Measurements from ENCODE around the gene LRRC1.

Gene LRRC1

GRCh38 chr6:53818858-53819609 is 24.2 kb downstream of the LRRC1 start:
- no peak for DNase-seq

DNA sequence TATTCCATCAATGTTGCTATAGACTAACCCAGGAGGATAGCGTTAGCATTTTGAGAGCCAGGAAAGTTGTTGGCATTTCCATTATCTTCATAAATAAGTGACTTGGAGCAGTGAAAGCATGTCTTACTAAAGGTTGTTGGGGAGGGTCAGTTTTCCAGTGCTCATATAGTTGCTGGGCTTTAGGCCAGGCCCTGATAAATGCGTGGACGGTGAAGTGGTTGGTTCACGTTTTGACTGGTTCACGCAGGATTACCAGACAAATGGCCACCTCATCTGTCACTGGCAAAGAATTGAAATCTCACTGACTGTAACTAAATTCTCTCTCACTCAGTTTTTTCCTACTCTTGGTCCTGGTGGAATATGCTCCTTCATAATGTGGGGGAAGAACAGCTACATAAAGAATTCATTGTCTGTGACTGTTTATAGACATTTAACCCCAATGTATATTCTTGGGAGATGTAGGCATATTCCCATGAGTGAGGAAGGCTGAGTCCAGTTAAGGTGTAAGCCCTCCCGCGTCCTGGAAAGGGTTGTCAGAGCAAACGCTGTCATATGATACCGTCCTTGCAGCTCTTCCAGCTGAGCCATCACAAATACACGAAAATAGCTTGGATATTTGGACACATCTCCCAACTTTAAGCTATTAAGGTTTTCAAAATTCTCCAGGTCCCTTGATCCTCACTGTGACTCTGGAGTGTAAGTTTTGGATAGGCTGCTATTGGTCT is 27.8 kb downstream of the LRRC1 start:
- DNase-seq = no peak

- DNase-seq = no peak
Observed at GRCh38 chr6:53824714-53825113, 29.9 kb downstream of the LRRC1 start.

DNA sequence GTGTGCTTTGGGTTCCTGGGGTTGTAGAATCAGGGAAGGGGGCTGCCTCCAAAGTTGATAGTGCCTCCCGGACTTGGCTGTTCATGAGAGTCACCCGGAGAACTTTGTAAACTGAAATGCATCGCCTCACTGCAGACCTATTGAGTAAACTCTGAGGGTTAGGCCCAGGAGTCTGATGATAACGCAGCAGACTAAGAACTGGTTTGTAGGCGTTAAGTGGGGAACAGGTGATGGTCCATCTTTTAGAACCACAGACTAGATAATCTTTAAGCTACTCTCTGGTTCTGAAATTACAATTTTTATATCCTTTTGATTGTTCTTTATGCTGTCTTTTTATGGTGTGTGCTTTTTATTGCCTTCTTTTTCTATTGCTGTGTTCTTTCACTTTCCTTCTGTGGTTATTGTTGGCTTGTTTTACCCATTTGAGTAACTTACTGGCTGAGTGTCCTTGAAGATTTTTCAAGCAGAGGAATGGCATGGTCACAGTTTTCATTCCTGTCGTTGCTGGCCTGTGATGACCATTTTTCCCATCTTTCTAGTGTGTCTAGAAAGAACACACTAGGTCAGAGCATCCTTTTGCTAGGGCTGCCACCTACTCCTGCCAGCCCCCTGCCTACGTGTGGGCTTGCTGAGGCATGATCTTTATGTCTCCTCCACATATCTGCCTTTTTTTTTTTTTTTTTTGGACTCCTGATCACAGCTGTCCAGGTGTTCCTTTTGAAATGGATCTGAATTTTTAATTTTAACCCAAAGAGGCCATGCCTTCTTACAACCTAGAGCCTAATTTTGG is 30.9 kb downstream of the LRRC1 start:
- DNase-seq = no peak

GRCh38 chr6:53827531-53827930 is 32.7 kb downstream of the LRRC1 start:
- no peak for DNase-seq

GRCh38 chr6:53828215-53828614 is 33.4 kb downstream of the LRRC1 start:
- no peak for DNase-seq

DNA sequence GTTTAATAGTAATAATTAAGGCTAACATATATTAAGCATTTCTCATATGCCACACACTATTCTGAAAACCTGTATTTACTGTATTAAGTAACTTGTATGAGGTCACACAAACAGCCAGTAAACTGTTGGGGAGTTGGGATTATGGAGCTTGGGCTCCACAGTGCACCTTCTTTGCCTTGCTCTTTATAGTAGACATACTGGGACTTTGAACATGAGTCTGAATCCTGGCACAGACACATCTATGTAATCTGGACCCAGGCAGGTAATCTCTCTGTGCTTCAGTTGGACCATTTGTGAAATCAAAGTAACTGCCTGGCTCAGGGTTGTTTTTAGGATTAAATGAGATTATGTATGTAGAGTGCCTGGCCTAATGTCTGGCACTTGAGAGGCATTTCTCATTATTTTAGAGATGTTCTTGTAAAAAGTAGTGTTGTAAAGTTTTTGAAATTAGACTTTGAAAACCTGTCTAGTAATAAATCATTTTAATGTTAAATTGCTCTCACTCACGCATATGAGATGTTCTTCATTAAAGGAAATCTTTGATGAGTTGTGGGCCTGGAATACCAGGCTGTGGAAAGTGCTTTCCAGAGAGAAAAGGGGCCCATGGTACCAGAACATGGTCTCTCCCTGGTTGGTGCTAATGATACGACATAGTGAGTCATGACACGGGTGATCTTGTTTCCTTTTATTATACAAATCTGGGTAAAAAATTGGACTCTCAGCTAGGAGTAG is 34.3 kb downstream of the LRRC1 start:
- no peak for DNase-seq

DNA sequence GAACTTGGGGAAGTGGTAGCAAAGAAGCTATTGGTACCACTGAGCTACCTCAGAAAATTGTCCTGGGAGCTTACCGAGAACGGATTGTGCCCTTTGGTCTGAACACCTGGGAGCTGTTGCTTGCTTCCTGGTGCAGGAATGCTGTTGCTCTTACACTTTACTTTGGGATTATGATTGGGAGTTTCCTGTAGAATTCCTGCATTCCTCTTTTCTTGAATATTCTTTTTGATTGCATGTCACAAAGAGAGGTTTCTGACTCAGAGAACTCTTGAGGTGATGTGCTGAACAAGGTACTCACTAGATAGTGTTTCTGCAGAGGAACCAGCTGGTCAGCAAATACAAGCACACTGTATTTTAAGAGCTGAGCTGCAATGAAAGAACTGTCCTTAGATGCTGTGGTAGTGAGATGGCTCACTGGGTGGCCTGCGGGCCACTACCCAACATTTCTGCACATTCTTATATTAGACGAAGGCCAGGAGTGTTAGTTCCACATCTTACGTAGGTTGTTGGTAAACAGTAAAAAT is 35.0 kb downstream of the LRRC1 start:
- no peak for DNase-seq

DNA sequence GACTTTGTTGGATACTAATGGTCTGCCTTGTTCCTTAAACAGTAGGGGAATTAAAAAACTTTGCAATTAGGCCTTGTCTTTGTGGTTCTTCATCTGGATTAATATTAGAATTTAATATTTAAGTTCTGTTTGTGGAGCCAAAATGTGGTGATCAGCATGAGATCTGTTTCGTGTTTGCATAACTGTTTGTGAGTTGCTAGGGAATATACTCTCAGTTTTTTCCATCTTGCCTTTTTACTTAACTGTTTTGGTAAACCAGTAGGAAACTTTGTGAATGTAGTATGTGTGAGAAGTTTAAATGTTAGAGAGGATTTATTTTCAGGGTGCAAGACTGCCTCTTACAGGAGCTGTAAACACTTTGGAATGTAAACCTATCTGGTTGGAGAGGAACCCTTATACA is 35.6 kb downstream of the LRRC1 start:
- DNase-seq = no peak

GRCh38 chr6:53831081-53831869 is 36.5 kb downstream of the LRRC1 start:
- peak; percentile 35 for DNase-seq

GRCh38 chr6:53831936-53832660 is 37.3 kb downstream of the LRRC1 start:
- DNase-seq = no peak

DNA sequence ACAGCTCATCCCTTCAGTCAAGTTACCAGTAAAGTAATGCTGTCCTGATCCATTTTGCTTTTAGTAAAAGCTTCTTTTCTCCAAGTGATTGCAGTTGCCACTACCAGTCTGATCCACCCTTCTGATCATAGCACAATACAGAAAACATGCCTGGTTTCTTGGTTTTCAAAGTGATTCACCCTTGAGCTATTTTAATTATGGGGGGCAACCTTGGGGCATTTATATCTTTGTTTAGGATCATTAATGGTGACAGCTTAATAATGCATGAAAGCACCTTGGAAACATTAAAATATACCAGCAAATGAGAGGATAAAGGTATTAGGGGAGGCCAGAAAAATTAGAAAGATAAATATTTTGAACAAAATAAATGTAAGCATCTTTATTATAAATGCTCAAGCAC is 38.4 kb downstream of the LRRC1 start:
- peak; percentile 51 for DNase-seq

GRCh38 chr6:53834132-53834531 is 39.3 kb downstream of the LRRC1 start:
- DNase-seq = peak; percentile 55

DNA sequence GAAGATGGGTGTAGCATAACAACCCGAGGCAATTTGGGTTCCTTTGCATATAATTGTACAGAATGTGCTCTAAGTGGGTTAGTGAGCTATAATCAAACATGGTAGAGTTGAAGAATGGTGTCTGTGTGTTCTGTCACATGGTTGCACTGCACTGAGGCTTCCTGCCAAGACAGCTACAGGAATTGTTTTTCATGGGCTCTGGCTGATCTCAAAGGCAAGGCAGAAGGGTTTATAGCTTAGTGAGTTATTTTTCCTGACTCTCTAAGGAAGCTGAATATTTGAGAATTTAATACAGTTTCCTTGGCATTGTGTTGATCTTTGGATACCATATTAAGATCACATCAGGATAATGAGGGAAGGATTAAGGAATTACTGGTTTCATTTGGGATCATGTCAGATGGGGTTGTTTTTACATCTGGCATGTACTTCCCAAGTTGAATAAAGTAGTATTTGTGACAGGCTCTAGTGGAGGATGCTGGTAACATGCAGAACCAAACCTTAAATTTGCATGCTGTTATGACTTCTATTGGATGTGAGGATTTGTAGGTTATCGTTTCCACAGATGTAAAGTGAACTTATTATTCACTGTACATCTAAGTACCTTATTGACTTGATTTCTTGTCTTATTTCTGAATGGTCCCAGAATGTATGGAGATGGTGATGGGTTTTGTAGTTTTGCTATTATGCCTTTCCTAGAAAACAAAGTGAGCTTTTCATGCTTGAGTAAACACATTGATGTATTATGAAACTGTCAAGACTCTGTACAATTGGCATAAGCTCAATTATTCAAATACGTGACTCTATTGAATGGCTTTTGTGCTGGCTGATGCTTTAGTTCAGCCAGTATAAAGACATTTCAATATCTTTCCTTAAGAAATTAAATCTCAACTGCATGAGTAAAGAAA is 43.3 kb downstream of the LRRC1 start:
- peak; percentile 85 for DNase-seq

DNA sequence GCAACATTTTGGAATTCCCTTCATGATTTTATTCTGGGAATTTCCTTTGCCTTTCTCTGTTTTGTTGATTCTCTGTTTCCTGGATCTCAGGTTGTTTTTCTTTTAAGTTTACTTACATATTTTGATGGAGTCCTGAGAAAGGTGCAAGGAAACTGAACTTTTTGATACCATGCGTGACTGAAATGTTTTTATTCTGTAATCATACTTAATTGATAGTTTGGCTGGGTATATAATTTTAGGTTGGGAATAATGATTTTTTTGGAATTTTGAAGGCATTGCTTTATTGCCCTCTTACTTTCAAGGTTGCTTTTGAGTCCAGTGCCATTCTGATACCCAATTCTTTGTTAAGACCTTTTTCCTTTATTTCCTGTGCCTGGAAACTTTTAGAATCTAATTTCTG is 45.2 kb downstream of the LRRC1 start:
- DNase-seq = no peak

DNA sequence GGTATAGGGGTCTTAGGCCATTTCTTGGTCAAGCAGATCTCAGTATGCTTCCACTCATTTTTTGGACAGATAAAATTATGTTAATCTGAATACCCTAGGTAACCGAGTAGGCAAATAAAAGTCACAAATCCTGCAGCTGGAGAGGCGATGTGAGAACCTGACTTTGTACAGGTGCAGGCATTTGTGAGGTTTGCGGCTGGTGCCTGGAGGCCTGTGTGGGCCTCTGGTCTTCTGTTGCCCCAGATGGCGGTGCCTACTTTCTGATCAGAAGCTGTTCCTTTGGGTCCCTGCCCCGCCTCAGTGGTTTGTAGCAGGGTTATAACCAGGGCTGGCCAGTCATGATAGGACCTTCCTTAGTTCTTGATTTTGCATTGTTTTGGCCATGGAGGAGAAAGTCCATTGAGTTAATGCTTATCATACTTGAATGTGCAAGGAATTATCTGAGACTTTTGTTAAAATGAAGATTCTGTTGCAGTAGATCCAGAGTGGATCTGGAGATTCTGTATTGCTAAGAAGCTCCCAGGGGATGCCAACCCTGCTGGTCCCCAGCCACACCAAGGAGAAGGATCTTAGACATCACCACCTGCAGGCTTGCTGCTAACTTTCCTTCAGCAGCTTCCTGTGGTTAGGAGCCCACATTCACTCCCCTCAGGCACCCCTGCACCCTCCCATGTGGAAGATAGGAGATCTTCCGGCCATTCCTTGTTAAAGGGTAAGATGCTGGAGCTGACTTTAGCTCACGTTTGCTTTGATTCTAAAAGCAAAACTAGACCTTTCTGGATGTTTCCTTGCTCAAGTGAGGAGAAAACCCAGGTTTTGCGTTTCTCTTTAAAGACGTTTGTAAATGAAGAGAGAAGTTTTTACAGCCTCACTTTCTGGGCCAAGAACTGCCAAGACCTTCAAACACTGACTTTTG is 50.7 kb downstream of the LRRC1 start:
- DNase-seq = no peak

GRCh38 chr6:53846250-53846649 is 51.4 kb downstream of the LRRC1 start:
- DNase-seq = no peak

DNA sequence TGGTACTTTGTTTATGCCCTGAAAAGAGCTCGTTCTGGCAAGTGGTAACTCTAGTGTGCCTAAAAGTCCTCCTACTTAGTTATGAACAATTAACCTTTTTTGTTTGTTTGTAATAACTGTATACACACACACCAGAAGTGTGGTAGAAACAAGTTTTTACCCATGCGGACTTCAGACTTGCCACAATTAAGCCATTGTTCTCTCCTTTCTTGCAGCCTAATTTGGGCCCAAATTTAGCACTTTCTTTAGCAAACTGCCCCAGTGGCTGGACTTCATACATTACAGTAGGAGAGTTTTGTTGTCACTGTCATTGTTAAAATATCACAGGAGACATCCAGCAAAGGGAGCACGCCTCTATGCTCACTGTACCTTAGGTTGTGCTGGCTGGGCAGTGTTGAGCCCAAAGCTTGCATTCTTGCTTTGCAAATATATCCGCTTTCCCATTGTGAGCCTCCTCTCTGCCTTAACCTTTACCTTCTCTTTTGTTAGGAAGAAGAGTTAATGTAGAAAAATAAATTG is 53.0 kb downstream of the LRRC1 start:
- DNase-seq = no peak

GRCh38 chr6:53850527-53850926 is 55.7 kb downstream of the LRRC1 start:
- DNase-seq = no peak
